Mesenchymal stem cell (in vitro differentiated cells and primary cell): ENCODE measurements around the gene ZBTB7B.

Experiments
- DNase-seq: peaks from one replicate; pipeline ENCODE4 v3.0.0-alpha.2; 2013
- H2AFZ ChIP-seq: one replicate; pipeline ENCODE4 v1.6.1; 2013; ENCODE audit warnings: low read depth, mild to moderate bottlenecking, control low read depth, inconsistent platforms, low read length, moderate library complexity
- H2AK5ac ChIP-seq: 2 replicates; pipeline ENCODE4 v1.6.1; 2013; ENCODE audit warnings: low read length, moderate library complexity, mild to moderate bottlenecking, inconsistent platforms; ENCODE audit not compliant: severe bottlenecking
- H2BK120ac ChIP-seq: one replicate; pipeline ENCODE4 v1.6.1; 2013; ENCODE audit warnings: low read depth, mild to moderate bottlenecking, inconsistent platforms, low read length, moderate library complexity
- H2BK12ac ChIP-seq, 2 experiments: one replicate each; pipeline ENCODE4 v1.6.1; 2013; ENCODE audit warnings: inconsistent platforms in 2 of 2, low read length in 2 of 2, mild to moderate bottlenecking in 2 of 2, moderate library complexity in 2 of 2, control low read depth in 1 of 2
- H2BK15ac ChIP-seq: one replicate; pipeline ENCODE4 v1.6.1; 2013; ENCODE audit warnings: mild to moderate bottlenecking, low read depth, inconsistent platforms; ENCODE audit not compliant: poor library complexity, severe bottlenecking
- H2BK5ac ChIP-seq: 2 replicates; pipeline ENCODE4 v1.6.1; 2013; ENCODE audit warnings: low read depth, mild to moderate bottlenecking, low read length, control low read depth, inconsistent platforms; ENCODE audit not compliant: poor library complexity, severe bottlenecking
- H3K14ac ChIP-seq, 2 experiments: one replicate each; pipeline ENCODE4 v1.6.1; 2013; ENCODE audit warnings: inconsistent platforms in 2 of 2, low read length in 2 of 2, control low read depth in 1 of 2, mild to moderate bottlenecking in 1 of 2, moderate library complexity in 1 of 2
- H3K18ac ChIP-seq, 2 experiments: one replicate each; pipeline ENCODE4 v1.6.1; 2013; ENCODE audit warnings: inconsistent platforms in 2 of 2, low read length in 2 of 2, control low read depth in 1 of 2, low read depth in 1 of 2, mild to moderate bottlenecking in 1 of 2
- H3K23ac ChIP-seq, 2 experiments: one replicate each; pipeline ENCODE4 v1.6.1; 2013; ENCODE audit warnings: inconsistent platforms in 2 of 2, low read length in 2 of 2, mild to moderate bottlenecking in 2 of 2, moderate library complexity in 2 of 2, control low read depth in 1 of 2
- H3K27ac ChIP-seq: 2 replicates; pipeline ENCODE4 v1.5.1; 2013; ENCODE audit warnings: mild to moderate bottlenecking, moderate library complexity, low read length, control low read depth, inconsistent platforms; ENCODE audit not compliant: poor library complexity, severe bottlenecking
- H3K27me3 ChIP-seq, 2 experiments: 2 replicates each; pipeline versions ENCODE4 v1.6.1 to v1.7.0; 2013; ENCODE audit warnings: low read length in 2 of 2, mild to moderate bottlenecking in 2 of 2, moderate library complexity in 2 of 2, control low read depth in 1 of 2, inconsistent platforms in 1 of 2; ENCODE audit not compliant: control insufficient read depth in 1 of 2, insufficient read depth in 1 of 2
- H3K36me3 ChIP-seq, 2 experiments: 2 replicates each; pipeline versions ENCODE4 v1.6.1 to v1.7.0; 2013; ENCODE audit warnings: low read length in 2 of 2, control low read depth in 1 of 2, inconsistent platforms in 1 of 2, low read depth in 1 of 2, mild to moderate bottlenecking in 1 of 2; ENCODE audit not compliant: insufficient read depth in 2 of 2, control insufficient read depth in 1 of 2
- H3K4ac ChIP-seq, 2 experiments: one replicate each; pipeline ENCODE4 v1.6.1; 2013; ENCODE audit warnings: inconsistent platforms in 2 of 2, low read length in 2 of 2, mild to moderate bottlenecking in 2 of 2, moderate library complexity in 2 of 2, control low read depth in 1 of 2, low read depth in 1 of 2
- H3K4me1 ChIP-seq: 2 replicates; pipeline ENCODE4 v1.6.1; 2013; ENCODE audit warnings: low read depth, low read length, control low read depth; ENCODE audit not compliant: control insufficient read depth, insufficient read depth
- H3K4me2 ChIP-seq: 2 replicates; pipeline ENCODE4 v1.6.1; 2013; ENCODE audit warnings: low read length, mild to moderate bottlenecking, inconsistent platforms; ENCODE audit not compliant: poor library complexity, severe bottlenecking
- H3K4me3 ChIP-seq, 2 experiments: 2 replicates each; pipeline versions ENCODE4 v1.5.1 to v1.7.0; 2013; ENCODE audit warnings: low read length in 2 of 2, mild to moderate bottlenecking in 2 of 2, control low read depth in 1 of 2, low read depth in 1 of 2; ENCODE audit not compliant: insufficient read depth in 1 of 2
- H3K79me1 ChIP-seq: replicated peaks from 2 replicates; pipeline ENCODE4 v1.6.1; 2013; ENCODE audit warnings: mild to moderate bottlenecking, control low read depth, low read length, inconsistent platforms; ENCODE audit not compliant: poor library complexity, severe bottlenecking
- H3K9ac ChIP-seq: 2 replicates; pipeline ENCODE4 v1.7.0; 2013; ENCODE audit warnings: mild to moderate bottlenecking, low read length, moderate library complexity
- H3K9me3 ChIP-seq: 2 replicates; pipeline ENCODE4 v1.7.0; 2013; ENCODE audit warnings: mild to moderate bottlenecking, low read length; ENCODE audit not compliant: control insufficient read depth
- H4K8ac ChIP-seq: one replicate; pipeline ENCODE4 v1.6.1; 2013; ENCODE audit warnings: inconsistent platforms, mild to moderate bottlenecking, low read length, moderate library complexity
- H4K91ac ChIP-seq: one replicate; pipeline ENCODE4 v1.6.1; 2013; ENCODE audit warnings: mild to moderate bottlenecking, low read length, inconsistent platforms
- WGBS: methylation state at CpG from one replicate; pipeline ENCODE4 v1.1.7; 2013; ENCODE audit warnings: mixed read lengths; 5-methylcytosine and 5-hydroxymethylcytosine counted together

ZBTB7B gene

DNA sequence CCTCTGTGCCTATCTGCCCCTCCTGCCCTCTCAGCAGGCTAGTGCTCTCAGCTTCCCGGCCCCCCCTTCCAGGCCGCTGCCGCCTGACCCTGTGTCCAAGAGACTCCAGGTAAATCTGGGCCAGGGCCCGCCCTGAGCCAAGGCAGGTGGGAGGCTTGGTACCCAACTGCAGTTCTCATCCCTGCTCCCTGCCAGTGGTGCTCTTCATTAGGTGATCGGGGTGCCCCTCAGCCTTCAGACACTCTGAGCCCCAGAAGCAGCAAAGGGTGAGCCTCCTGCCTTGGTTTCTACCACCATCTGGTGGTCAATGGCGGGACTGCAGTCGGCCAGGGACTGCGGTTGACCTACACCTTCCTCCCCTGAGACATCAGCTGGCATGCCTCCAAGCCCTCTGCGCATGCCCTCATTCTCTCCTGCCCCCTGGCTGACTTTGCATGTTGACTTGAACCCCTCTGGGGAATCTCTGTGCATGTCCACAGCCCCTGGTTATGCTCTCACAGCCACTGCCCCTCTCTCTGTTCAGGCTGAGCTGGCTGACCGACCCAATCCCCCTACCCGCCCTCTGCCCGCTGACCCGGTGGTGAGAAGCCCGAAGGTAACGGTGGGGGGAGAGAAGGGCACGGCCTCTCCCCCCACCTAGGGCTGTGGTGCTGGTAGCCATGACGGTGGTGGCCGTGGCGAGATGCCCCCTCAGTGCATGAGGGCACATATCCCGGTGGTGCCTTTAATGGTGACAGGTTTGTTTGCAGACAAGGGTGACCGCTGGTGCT is 59.0 kb downstream of the ZBTB7B start:
- H2BK15ac ChIP-seq: no peak overlapping the region
- peaks cover 23% of the 10 kb centered on the region for H3K4me1 ChIP-seq
- no peak overlapping the region for H3K18ac ChIP-seq
- H3K14ac ChIP-seq: no peak overlapping the region
- peak overlapping the region; percentile 33 for H4K8ac ChIP-seq
- no peak overlapping the region for H3K9ac ChIP-seq
- H2AFZ ChIP-seq: no peak overlapping the region
- H3K4me2 ChIP-seq: no peak overlapping the region
- no peak overlapping the region for H3K23ac ChIP-seq
- no peak overlapping the region for H2BK120ac ChIP-seq
- no peak overlapping the region for H2AK5ac ChIP-seq
- peak; percentile 83 for DNase-seq
- H2BK5ac ChIP-seq: no peak overlapping the region
- no peak overlapping the region for H3K4ac ChIP-seq
- H3K27me3 ChIP-seq: no peaks in the 10 kb centered on the region
- H3K36me3 ChIP-seq: peaks cover 39 to 44% of the 10 kb centered on the region in 2 experiments
- H4K91ac ChIP-seq: no peak overlapping the region
- peak overlapping the region in 1 of 2 experiments; percentile 60 for H2BK12ac ChIP-seq
- WGBS: 41% methylated on average over 16 of the region's 21 CpGs
- no peak overlapping the region for H3K27ac ChIP-seq
- no peaks in the 10 kb centered on the region for H3K9me3 ChIP-seq
- peaks cover 9% of the 10 kb centered on the region for H3K79me1 ChIP-seq
- no peak overlapping the region for H3K4me3 ChIP-seq

DNA sequence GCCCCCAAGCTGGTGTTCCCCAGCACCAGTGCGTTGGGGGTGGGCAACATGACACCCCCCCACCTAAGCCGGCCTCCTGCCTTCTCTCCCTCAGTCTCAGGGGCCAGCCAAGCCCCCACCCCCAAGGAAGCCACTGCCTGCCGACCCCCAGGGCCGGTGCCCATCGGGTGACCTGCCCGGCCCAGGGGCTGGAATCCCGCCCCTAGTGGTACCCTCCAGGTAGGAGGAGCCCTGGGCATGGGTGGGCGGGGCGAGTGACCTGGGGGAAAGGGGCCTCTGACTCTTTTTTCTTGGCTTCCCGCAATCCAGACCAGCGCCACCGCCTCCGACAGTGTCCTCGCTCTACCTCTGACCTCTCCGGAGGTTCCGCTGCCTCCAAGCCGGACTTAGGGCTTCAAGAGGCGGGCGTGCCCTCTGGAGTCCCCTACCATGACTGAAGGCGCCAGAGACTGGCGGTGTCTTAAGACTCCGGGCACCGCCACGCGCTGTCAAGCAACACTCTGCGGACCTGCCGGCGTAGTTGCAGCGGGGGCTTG is 59.6 kb downstream of the ZBTB7B start:
- Histone ChIP-seq H4K91ac (no peak overlapping the region), H2BK120ac (no peak overlapping the region), H3K79me1 (peaks cover 10% of the 10 kb centered on the region), H4K8ac (peak overlapping the region; percentile 33), H3K4ac (no peak overlapping the region), H3K36me3 (peaks cover 33 to 43% of the 10 kb centered on the region in 2 experiments), H3K4me2 (peak overlapping the region; percentile 48), H3K9me3 (no peaks in the 10 kb centered on the region), H3K4me1 (peaks cover 23% of the 10 kb centered on the region), H3K27ac (no peak overlapping the region), H3K27me3 (no peaks in the 10 kb centered on the region), H2BK12ac (peak overlapping the region in 1 of 2 experiments; percentile 60), H2BK5ac (no peak overlapping the region), H2AK5ac (no peak overlapping the region), H2BK15ac (peak overlapping the region; percentile 50), H3K23ac (no peak overlapping the region), H3K4me3 (no peak overlapping the region), H3K9ac (no peak overlapping the region), H2AFZ (no peak overlapping the region), H3K14ac (no peak overlapping the region), H3K18ac (no peak overlapping the region)
- no peak for DNase-seq
- 6% methylated on average over 24 of the region's 29 CpGs for WGBS

DNA sequence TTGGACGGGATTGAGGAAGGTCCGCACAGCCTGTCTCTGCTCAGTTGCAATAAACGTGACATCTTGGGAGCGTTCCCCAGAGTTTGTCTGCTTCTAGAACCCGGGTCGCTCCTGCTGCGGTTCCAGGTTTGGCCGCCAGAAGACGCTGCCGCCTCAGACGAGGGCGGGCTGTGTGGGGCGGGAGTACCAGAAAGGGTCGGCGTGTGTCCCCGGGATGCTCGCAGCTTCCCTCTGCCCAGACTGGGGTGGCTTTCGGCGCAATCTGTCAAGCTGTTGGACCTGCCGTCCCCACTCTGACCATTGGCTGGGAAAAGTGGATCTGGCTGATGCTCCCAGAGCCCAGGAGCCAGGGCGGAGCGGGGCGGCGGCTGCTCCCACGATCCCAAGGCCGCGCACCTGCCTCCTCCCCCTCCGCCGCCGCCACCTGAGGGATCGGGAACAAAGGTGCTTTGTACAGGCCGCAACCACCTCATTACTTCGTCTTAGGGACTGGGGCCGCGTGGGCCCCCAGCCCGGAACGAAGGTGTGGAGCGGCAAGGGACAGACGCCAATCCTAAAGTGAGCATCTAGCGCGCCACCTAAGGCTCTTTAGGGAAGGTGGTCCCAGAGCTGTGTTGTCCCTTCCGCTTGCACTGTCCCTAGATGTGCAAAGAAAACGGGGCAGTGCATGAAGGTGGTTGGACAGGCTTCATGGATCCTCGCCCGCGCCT is 60.3 kb downstream of the ZBTB7B start:
- no peak overlapping the region for H2AK5ac ChIP-seq
- H4K8ac ChIP-seq: no peak overlapping the region
- no peak overlapping the region for H2BK120ac ChIP-seq
- DNase-seq: peak; percentile 69
- H3K4me2 ChIP-seq: peak overlapping the region; percentile 50
- H3K4ac ChIP-seq: no peak overlapping the region
- H3K27me3 ChIP-seq: no peaks in the 10 kb centered on the region
- no peak overlapping the region for H3K14ac ChIP-seq
- peaks cover 26 to 39% of the 10 kb centered on the region in 2 experiments for H3K36me3 ChIP-seq
- H4K91ac ChIP-seq: no peak overlapping the region
- H3K27ac ChIP-seq: no peak overlapping the region
- no peak overlapping the region for H2BK15ac ChIP-seq
- H3K18ac ChIP-seq: no peak overlapping the region
- H2BK5ac ChIP-seq: no peak overlapping the region
- no peak overlapping the region for H3K9ac ChIP-seq
- no peak overlapping the region for H3K23ac ChIP-seq
- H3K9me3 ChIP-seq: no peaks in the 10 kb centered on the region
- H2BK12ac ChIP-seq: no peak overlapping the region
- H3K79me1 ChIP-seq: peaks cover 10% of the 10 kb centered on the region
- peak overlapping the region; percentile 36 to 92 for H3K4me3 ChIP-seq
- no peak overlapping the region for H2AFZ ChIP-seq
- peaks cover 23% of the 10 kb centered on the region for H3K4me1 ChIP-seq
- WGBS: 4% methylated on average over 43 of the region's 46 CpGs

DNA sequence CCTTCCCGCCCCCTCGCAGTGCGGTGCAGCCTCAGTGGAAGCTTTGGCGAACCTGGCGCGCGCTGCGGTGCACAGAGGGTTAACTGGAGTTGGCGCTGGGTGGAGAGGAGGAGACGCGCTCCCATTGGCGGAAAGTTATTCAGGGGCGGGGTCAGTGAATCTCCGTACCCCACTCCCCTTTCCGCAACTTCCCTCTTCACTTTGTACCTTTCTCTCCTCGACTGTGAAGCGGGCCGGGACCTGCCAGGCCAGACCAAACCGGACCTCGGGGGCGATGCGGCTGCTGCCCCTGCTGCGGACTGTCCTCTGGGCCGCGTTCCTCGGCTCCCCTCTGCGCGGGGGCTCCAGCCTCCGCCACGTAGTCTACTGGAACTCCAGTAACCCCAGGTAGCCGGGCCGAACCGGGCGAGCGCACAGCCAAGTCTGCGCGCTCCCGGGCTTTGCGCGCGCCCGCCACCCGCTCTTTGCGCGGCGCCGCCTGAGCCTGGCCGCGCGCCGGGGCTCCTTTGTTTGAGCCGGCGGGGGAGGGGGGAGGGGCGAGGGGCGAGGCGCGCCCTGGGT is 61.0 kb downstream of the ZBTB7B start, which contains the start of gene EFNA4:
TSS of gene EFNA4 (plus strand) at position 191 of the 561 bp plus-strand sequence. CDS start at position 275, 84 bp downstream.
- Histone ChIP-seq H3K18ac (peak within 1 kb of the TSS; percentile 87 to 95), H3K36me3 (peaks cover 20 to 38% of the 10 kb centered on the region in 2 experiments), H4K8ac (no peak within 1 kb of the TSS), H2BK120ac (peak within 1 kb of the TSS; percentile 76), H2BK12ac (peak within 1 kb of the TSS in 1 of 2 experiments; percentile 55), H4K91ac (no peak within 1 kb of the TSS), H2AK5ac (no peak within 1 kb of the TSS), H3K9me3 (no peaks in the 10 kb centered on the region), H2BK5ac (peak within 1 kb of the TSS; percentile 92), H3K4ac (peak within 1 kb of the TSS in 1 of 2 experiments; percentile 71), H3K4me1 (peaks cover 23% of the 10 kb centered on the region), H3K9ac (peak within 1 kb of the TSS; percentile 92), H3K23ac (peak within 1 kb of the TSS in 1 of 2 experiments; percentile 84), H3K4me3 (peak within 1 kb of the TSS; percentile 90 to 92), H3K14ac (peak within 1 kb of the TSS in 1 of 2 experiments; percentile 89), H3K27ac (peak within 1 kb of the TSS; percentile 63), H3K79me1 (peaks cover 10% of the 10 kb centered on the region), H2AFZ (peak within 1 kb of the TSS; percentile 72), H3K4me2 (peak within 1 kb of the TSS; percentile 79), H2BK15ac (no peak within 1 kb of the TSS), H3K27me3 (no peaks in the 10 kb centered on the region)
- DNase-seq: peak; percentile 91
- WGBS: 2% methylated on average over 52 of the region's 57 CpGs
